Epithelial cell of prostate (primary cell): Measurements from ENCODE around the gene DMAC2.
"Not testable (repeated sequence)": the region's sequence is repeated elsewhere in the genome, so short reads cannot be mapped to it uniquely, and the experiment has no call there.

Experiments used
- DNase-seq: peaks from one replicate; pipeline ENCODE4 v3.0.0-alpha.2; 2011; ENCODE audit warnings: low read depth, low spot score
- H3K27ac ChIP-seq: fragments of 450-650 bp; 2 replicates; pipeline ENCODE4 v1.5.1; 2017; ENCODE audit warnings: mild to moderate bottlenecking

The DMAC2 gene

GRCh38 chr19:41439441-41440222, at the start of gene DMAC2:
TSS of gene DMAC2 (minus strand) at chr19:41439912. CDS start at chr19:41439899, 13 bp downstream.
- peak within 1 kb of the TSS; percentile 87 for H3K27ac ChIP-seq
- peak; percentile 91 for DNase-seq

GRCh38 chr19:41486953-41487352, 47.2 kb upstream of the DMAC2 start:
- not testable (repeated sequence) for DNase-seq, H3K27ac ChIP-seq

- H3K27ac ChIP-seq, result no peak overlapping the region
- no peak for DNase-seq
Measured at GRCh38 chr19:41484822-41485221, 45.1 kb upstream of the DMAC2 start.

- H3K27ac ChIP-seq, result no peak overlapping the region
- DNase-seq, result no peak
Measured at GRCh38 chr19:41480336-41480735, 40.6 kb upstream of the DMAC2 start.

GRCh38 chr19:41479757-41480191, 40.1 kb upstream of the DMAC2 start:
- no peak overlapping the region for H3K27ac ChIP-seq
- no peak for DNase-seq

GRCh38 chr19:41478875-41479756, 39.4 kb upstream of the DMAC2 start:
- DNase-seq, result no peak
- no peak overlapping the region for H3K27ac ChIP-seq

- H3K27ac ChIP-seq, result no peak overlapping the region
- no peak for DNase-seq
Measured at GRCh38 chr19:41478171-41478570, 38.5 kb upstream of the DMAC2 start.

GRCh38 chr19:41476583-41476982, 36.9 kb upstream of the DMAC2 start:
- no peak for DNase-seq
- H3K27ac ChIP-seq, result no peak overlapping the region

- H3K27ac ChIP-seq, DNase-seq: not testable (repeated sequence)
Measured at GRCh38 chr19:41463257-41464256, 23.8 kb upstream of the DMAC2 start.

GRCh38 chr19:41462497-41462896, 22.8 kb upstream of the DMAC2 start:
- no peak overlapping the region for H3K27ac ChIP-seq
- DNase-seq, result no peak

GRCh38 chr19:41457241-41457640, 17.5 kb upstream of the DMAC2 start:
- H3K27ac ChIP-seq, result no peak overlapping the region
- no peak for DNase-seq

- DNase-seq, result no peak
- H3K27ac ChIP-seq, result no peak overlapping the region
Measured at GRCh38 chr19:41456342-41456918, 16.7 kb upstream of the DMAC2 start.

GRCh38 chr19:41455936-41456335, 16.2 kb upstream of the DMAC2 start:
- DNase-seq, result no peak

GRCh38 chr19:41452584-41453275, 13.0 kb upstream of the DMAC2 start:
- no peak overlapping the region for H3K27ac ChIP-seq
- DNase-seq, result no peak

More at GRCh38 chr19:41455936-41456335, 16.2 kb upstream of the DMAC2 start:
- no peak overlapping the region for H3K27ac ChIP-seq

GRCh38 chr19:41449865-41450178, 10.1 kb upstream of the DMAC2 start:
- no peak overlapping the region for H3K27ac ChIP-seq
- DNase-seq, result no peak

- no peak overlapping the region for H3K27ac ChIP-seq
- DNase-seq, result no peak
Measured at GRCh38 chr19:41449079-41449864, 9.6 kb upstream of the DMAC2 start.

- DNase-seq, result no peak
- H3K27ac ChIP-seq, result no peak overlapping the region
Measured at GRCh38 chr19:41447732-41448332, 8.1 kb upstream of the DMAC2 start.

- DNase-seq, result no peak
Measured at GRCh38 chr19:41445575-41445974, 5.9 kb upstream of the DMAC2 start.

More at GRCh38 chr19:41445575-41445974, 5.9 kb upstream of the DMAC2 start:
- no peak overlapping the region for H3K27ac ChIP-seq
